OCI-M1 (cell line): ENCODE measurements around the gene STAP2.
A peak's percentile ranks its signal among the peaks of the same experiment; 100 is the strongest.
"Not testable (repeated sequence)": the region's sequence is repeated elsewhere in the genome, so short reads cannot be mapped to it uniquely, and the experiment has no call there.

Experiments used
- DNase-seq: peaks from one replicate; lab custom pipeline; 2025; lab: John Stamatoyannopoulos, UW

The STAP2 gene

DNA sequence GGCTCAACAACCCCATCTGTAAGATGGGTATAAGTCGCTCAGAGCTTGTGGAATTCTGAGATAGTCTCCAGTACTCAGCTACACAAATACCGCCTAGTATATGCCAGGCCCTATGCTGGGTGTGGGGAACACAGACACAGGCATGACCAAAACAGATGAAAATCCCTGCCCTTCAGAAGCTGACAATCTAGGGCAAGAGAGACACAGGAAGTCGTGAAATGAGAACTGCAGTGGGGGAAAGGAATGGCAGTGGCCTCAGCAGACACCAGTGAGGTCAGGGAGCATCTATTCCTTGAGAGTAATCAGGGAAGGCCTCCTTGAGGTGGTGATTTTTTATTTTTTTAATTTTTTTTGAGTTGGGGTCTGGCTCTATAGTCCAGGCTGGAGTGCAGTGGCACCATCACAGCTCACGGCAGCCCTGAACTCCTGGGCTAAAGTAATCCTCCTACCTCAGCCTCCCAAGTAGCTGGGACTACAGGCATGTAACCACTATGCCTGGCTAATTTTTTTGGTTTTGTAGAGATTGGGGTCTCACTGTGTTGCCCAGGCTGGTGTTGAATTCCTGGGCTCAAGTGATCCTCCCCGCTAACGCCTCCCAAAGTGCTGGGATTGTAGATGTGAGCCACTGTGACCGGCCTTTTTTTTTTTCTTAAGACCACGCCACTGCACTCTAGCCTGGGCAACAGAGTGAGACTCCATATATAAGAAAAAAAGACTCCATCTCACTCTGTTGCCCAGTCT, 39.6 kb downstream of the STAP2 start:
- no peak for DNase-seq

GRCh38 chr19:4297901-4298809, 40.5 kb downstream of the STAP2 start:
- DNase-seq: no peak

DNA sequence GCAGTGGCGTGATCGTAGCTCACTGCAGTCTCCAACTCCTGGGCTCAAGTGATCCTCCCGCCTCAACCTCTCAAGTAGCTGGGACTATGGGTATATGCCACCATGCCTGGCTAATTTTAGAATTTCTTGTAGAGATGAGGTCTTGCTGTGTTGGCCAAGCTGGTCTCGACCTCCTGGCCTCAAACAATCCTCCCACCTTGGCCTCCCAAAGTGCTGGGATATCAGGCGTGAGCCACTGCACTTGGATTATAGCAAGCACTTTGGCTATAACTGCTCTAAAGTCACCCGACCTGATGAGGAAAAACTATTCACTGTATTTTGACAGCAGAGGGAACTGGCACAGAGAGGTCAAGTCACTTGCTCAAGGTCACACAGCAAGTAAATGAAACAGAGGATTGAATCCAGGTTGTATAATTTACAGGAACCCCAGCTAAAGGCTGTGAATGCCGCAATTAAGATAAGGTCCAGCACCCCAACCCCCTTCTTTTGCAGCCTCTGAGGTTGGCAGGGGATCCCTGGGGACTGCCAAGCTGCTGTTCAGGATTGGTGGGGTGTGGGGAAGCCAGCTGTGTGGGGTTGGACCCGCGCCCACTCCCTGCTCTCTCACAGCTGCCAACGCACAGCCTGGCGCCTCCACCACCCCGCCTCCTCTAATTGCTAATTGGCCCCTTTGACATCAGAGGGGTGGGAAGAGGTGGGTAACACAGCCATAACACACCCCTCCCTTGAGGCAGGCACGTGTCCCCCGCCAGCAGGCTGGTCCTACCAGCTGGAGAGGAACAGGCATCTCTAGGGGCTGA, 42.5 kb downstream of the STAP2 start:
- no peak for DNase-seq

DNA sequence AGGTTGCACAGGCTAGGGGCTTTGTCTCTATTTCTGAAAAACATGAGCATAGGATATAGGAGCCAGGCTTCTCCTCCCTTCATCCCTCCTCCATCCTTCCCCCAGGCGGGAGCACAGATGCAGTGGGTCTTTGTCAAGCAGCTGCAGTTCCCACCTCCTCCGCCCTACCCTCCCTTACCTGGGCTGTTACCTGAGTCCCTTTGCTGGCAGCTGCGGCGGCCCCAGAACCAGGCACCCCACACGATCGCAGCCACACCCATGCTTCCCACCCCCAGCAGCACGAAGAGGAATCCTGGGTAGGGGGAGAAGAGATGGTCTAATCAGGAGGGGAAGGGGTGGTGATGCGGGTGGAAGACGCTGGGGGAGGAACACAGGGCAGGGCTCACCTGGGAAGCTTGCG, 44.2 kb downstream of the STAP2 start:
- no peak for DNase-seq

GRCh38 chr19:4292515-4292914, 46.1 kb downstream of the STAP2 start:
- DNase-seq: no peak

- DNase-seq: no peak
Measured at GRCh38 chr19:4291184-4291732, 47.4 kb downstream of the STAP2 start.

GRCh38 chr19:4288091-4288777, 50.4 kb downstream of the STAP2 start:
- DNase-seq: no peak

GRCh38 chr19:4286141-4286540, 52.5 kb downstream of the STAP2 start:
- DNase-seq: not testable (repeated sequence)

DNA sequence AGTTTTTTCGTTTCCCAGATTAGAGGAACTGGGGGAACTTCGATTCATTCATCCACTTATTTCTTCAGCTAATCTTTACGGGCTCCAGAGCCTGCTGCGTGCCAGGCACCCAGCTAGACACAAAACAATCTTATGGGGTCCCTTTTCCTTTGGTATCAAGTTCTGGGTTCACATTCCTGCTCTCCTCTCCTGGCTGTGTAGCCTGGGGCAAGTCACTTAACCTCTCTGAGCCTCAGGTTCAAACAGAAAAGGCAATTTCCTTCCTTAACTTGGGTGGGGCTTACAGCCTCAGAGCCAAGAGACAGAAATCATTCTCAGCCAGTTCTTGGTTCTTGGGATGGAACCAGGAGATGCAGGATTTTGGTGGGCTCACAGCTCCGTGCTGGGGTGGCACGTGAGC, 53.7 kb downstream of the STAP2 start:
- DNase-seq: no peak

- peak; percentile 58 for DNase-seq
Measured at GRCh38 chr19:4284176-4284958, 54.3 kb downstream of the STAP2 start.

DNA sequence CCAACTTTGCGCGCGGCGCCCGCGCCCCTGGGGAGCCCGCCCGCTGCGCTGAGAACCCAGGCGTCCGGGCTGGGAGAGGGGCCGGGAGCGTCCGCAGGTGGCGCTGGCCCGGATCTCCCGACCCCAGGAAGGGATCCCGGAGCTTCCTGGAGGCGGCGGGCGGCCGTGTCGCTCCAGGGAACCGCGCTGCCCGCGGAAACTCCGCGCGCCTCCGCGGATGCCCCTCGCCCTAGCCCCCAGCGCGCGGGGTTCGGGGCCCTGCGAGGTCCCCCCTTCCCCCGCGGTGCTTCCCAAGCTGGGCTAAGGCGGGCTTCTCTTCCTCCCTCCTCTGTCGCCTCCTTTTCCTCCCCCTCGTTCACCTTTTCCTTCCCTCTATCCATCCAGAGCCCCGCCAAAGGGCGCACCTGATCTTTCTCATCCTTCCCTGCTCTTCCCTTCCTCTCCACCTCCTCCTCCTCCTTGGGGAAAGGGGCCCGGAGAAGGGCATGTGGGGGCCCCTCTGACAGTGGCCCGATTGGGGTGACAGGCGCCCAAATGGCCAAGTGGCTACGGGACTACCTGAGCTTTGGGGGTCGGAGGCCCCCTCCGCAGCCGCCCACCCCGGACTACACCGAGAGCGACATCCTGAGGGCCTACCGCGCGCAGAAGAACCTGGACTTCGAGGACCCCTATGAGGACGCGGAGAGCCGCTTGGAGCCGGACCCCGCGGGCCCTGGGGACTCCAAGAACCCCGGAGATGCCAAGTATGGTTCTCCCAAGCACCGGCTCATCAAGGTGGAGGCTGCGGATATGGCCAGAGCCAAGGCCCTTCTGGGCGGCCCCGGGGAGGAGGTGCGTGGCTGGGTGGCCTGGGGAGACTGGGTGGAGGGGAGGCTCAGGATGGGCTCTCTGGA, 58.9 kb downstream of the STAP2 start:
- DNase-seq: no peak

DNA sequence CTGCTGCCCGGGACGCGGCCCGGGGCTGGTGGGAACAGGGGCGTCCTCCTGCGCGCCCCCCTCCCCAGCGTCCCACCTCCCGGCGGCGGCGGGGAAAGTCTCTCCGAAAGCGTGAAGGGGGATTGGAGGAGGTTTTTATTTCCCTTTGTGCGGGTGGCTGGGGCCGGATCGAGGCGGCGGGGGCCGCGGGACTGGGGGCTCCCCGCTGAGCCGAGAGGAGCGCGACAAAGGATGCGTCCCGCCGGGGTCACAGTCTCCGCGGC, 59.4 kb downstream of the STAP2 start:
- no peak for DNase-seq

DNA sequence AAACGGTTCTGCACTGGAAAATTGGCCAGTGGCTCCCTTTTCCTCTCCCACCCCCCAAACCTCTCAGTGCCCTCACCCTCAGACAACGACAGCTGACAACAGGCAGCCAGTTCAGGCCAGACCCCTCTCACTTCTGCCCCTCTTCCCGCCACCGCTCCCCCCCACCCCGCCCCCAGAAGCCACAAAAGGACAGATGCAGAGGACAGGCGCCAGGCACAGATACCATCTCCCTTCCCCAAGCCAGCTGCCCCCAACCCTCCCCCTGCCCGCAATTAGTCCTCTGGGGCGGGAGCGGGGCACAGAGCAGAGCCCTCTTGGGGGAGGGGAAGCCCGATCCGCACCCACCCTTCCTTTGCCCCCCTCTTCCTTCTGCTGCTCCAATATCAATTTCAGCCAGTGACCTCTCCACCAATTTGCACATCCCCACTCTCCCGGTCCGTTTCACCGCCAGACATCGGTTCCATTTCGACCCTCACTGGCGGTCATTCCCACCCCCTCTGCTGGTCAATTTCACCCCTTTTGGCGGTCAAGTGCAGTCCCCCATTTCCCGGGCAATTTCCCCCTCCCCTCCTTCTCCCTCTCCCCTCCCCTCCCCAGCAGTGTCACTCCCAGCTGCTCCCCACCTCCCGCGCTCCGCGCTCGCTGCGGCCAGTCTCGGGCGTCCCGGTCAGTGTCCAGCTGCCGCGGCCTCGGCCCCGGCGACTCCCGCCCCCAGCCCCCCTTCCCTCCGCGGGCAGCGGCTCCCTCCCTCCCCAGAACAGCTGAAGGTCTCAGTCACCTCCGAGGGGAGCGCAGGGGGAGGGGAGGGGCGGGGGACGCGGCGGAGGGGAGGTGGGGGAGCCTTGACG, 60.0 kb downstream of the STAP2 start, which contains the start of gene SHD:
SHD (plus strand) TSS at position 848 of the 848 bp plus-strand sequence. CDS start 798 bp downstream, outside the sequence.
- DNase-seq: peak; percentile 59

- DNase-seq: peak; percentile 30
Measured at GRCh38 chr19:4278010-4278409, 60.6 kb downstream of the STAP2 start.

DNA sequence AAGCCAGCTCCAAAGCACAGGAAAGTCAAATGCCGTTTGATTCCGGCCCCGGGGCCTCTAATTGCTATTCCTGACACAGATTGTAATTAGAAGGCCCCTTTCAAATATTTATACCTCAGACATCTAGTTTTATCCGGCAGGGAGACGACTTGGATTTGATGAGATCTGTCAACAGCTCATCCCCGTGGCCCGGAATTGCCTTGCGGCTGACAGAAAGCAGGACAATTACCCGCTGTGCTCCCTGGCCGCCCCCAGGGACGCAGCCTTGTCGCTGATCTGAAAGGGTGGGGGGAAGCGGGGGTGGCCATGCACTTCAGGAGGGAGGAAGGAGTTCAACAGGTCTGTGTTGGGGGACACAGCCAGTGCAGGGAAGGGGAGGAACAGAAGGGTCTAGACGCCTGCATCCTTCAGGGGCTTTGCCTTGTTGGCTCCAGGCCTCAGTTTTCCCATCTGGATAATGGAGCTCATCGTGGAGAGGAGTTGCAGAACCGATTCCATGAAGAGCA, 61.4 kb downstream of the STAP2 start:
- no peak for DNase-seq

DNA sequence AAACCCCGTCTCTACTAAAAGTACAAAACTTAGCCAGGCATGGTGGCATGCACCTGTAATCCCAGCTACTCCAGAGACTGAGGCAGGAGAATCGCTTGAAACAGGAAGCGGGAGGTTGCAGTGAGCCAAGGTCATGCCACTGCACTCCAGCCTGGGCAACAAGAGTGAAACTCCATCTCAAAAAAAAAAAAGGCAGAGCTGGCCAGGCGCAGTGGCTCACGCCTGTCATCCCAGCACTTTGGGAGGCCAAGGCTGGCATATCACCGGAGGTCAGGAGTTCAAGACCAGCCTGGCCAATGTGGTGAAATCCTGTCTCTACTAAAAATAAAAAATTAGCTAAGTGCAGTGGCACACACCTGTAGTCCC, 64.3 kb downstream of the STAP2 start:
- not testable (repeated sequence) for DNase-seq
